ENCODE results near the gene SGPP2. TPM values are rescaled to one million over a fixed set of nuclear protein-coding genes. Genes with fewer than 3 reads are reported as not detected.

SGPP2 gene
- polyA plus RNA-seq, 1 experiment = not detected

GRCh38 chr2:222608081-222608480, 183.7 kb downstream of the SGPP2 start:
- POLR2A ChIA-PET = no interaction called here
- no peak for TF ChIP-seq CTCF (IDR thresholded peaks at IDR 0.05; ENCODE audit: insufficient read depth, low read depth, low read length)
- CTCF ChIA-PET = interaction anchor here (1.5 kb wide), 1 partner anchor 15 kb away, joined by 3 read pairs; no protein-coding TSS in a partner anchor

GRCh38 chr2:222609381-222609780, 185.0 kb downstream of the SGPP2 start:
- no peak overlapping the region for H3K4me3 ChIP-seq (ENCODE audit: low read depth, low read length)
- ChIA-PET CTCF (interaction anchor here (1.6 kb wide), 1 partner anchor 36 kb away, joined by 3 read pairs; no protein-coding TSS in a partner anchor), POLR2A (no interaction called here)
- H3K36me3 ChIP-seq (ENCODE audit: control insufficient read depth, insufficient read depth, low read length) = no peaks in the 10 kb centered on the region; the same call in 1 of the 2 replicates
- H3K27me3 ChIP-seq (ENCODE audit: control insufficient read depth, insufficient read depth, low read length) = no peaks in the 10 kb centered on the region
- no peak for DNase-seq (ENCODE audit: low read depth)
- no peak for TF ChIP-seq CTCF (IDR thresholded peaks at IDR 0.05; ENCODE audit: insufficient read depth, low read depth, low read length)

More at GRCh38 chr2:222608081-222608480, 183.7 kb downstream of the SGPP2 start:
- no peak for DNase-seq (ENCODE audit: low read depth)
- H3K27me3 ChIP-seq (ENCODE audit: control insufficient read depth, insufficient read depth, low read length) = no peaks in the 10 kb centered on the region
- no peak overlapping the region for H3K4me3 ChIP-seq (ENCODE audit: low read depth, low read length)
- no peaks in the 10 kb centered on the region; the same call in 1 of the 2 replicates for H3K36me3 ChIP-seq (ENCODE audit: control insufficient read depth, insufficient read depth, low read length)

Small RNA genes lying within 50 kb of the gene (small RNA-seq; reads per million reads assigned to genes)
- gene RF00019 (ENCODE audit: insufficient read length, low read depth, low replicate concordance) (not detected), gene RNU6-619P (ENCODE audit: insufficient read length, low read depth, low replicate concordance) (not detected)

Other genes with a start within 250 kb of the SGPP2 start
- 7.4 and 11.1 TPM in 2 replicates for gene PAX3, start 125.5 kb upstream of the SGPP2 start, polyA plus RNA-seq (2011; rRNA removed)
- gene FARSB, start 231.5 kb downstream of the SGPP2 start, polyA plus RNA-seq (2011; rRNA removed) = 16.4 and 30.1 TPM in 2 replicates
- not detected in 2 replicates for gene MOGAT1, start 247.1 kb downstream of the SGPP2 start, polyA plus RNA-seq (2011; rRNA removed)